ENCODE measurements around the gene PTPRR. TPM values are rescaled to one million over a fixed set of nuclear protein-coding genes. Genes with fewer than 3 reads are reported as not detected.

Gene PTPRR
- total RNA-seq, 1 experiment from 2014 or later: 0.46 TPM

GRCh38 chr12:70784042-70784668 is 136.4 kb downstream of the PTPRR start (continued):
- TF ChIP-seq ZNF512 (CRISPR knock-in tag; IDR thresholded peaks at IDR 0.05; ENCODE audit: borderline replicate concordance) (no peak), ZNF219 (CRISPR knock-in tag; IDR thresholded peaks at IDR 0.05; ENCODE audit: borderline replicate concordance) (no peak)

- no peak for ATAC-seq
- H3K36me3 Mint-ChIP-seq: peaks cover 3% of the 10 kb centered on the region; the same call in 1 of the 2 replicates
- ChIA-PET CTCF (no interaction called here), POLR2A (no interaction called here)
- H3K27me3 Mint-ChIP-seq (ENCODE audit: low read depth): no peaks in the 10 kb centered on the region
- H3K4me1 Mint-ChIP-seq: peaks cover 8% of the 10 kb centered on the region
- no peak overlapping the region for H3K4me3 Mint-ChIP-seq
- TF ChIP-seq ZBTB21 (CRISPR knock-in tag; IDR thresholded peaks at IDR 0.05; ENCODE audit: borderline replicate concordance) (no peak), MYBL2 (CRISPR knock-in tag; IDR thresholded peaks at IDR 0.05) (no peak), NFATC4 (CRISPR knock-in tag; IDR thresholded peaks at IDR 0.05) (no peak), ZNF512 (CRISPR knock-in tag; IDR thresholded peaks at IDR 0.05; ENCODE audit: borderline replicate concordance) (no peak), SMAD4 (CRISPR knock-in tag; IDR thresholded peaks at IDR 0.05) (no peak), GRHL2 (CRISPR knock-in tag; IDR thresholded peaks at IDR 0.05; ENCODE audit: insufficient replicate concordance, severe bottlenecking) (no peak), ATF2 (CRISPR knock-in tag; IDR thresholded peaks at IDR 0.05; ENCODE audit: borderline replicate concordance, low read depth) (no peak)
- no peak overlapping the region for H3K27ac Mint-ChIP-seq
- no peak for DNase-seq (ENCODE audit: low spot score)
- peaks cover 13% of the 10 kb centered on the region; the same call in 1 of the 2 replicates for H3K9me3 Mint-ChIP-seq
These were observed 137.1 kb downstream of the PTPRR start for GRCh38 chr12:70783455-70783854.

- Mint-ChIP-seq H3K4me1 (peaks cover 6% of the 10 kb centered on the region; the same call in 1 of the 2 replicates), H3K27ac (no peak overlapping the region), H3K9me3 (peaks cover 13% of the 10 kb centered on the region; the same call in 1 of the 2 replicates), H3K27me3 (ENCODE audit: low read depth) (no peaks in the 10 kb centered on the region), H3K36me3 (peaks cover 3% of the 10 kb centered on the region; the same call in 1 of the 2 replicates), H3K4me3 (no peak overlapping the region)
- ATAC-seq (peak; percentile 56), DNase-seq (ENCODE audit: low spot score) (no peak)
- ChIA-PET CTCF (interaction anchor here (0.7 to 1.1 kb wide), 2 partner anchors 46 to 1181 kb away, joined by 3 to 4 read pairs; no protein-coding TSS in a partner anchor), POLR2A (no interaction called here)
- TF ChIP-seq ZNF423 (CRISPR knock-in tag; IDR thresholded peaks at IDR 0.05): no peak
- TF ChIP-seq CREM (CRISPR knock-in tag; IDR thresholded peaks at IDR 0.05): no peak
- TF ChIP-seq GABPB1 (CRISPR knock-in tag; IDR thresholded peaks at IDR 0.05): no peak
- no peak for TF ChIP-seq OVOL2 (CRISPR knock-in tag; IDR thresholded peaks at IDR 0.05; ENCODE audit: borderline replicate concordance)
- TF ChIP-seq SMAD3 (CRISPR knock-in tag; IDR thresholded peaks at IDR 0.05; ENCODE audit: borderline replicate concordance): no peak
- no peak for TF ChIP-seq ZNF425 (CRISPR knock-in tag; conservative IDR thresholded peaks at IDR 0.05)
- no peak for TF ChIP-seq ZNF121 (CRISPR knock-in tag; IDR thresholded peaks at IDR 0.05)
- no peak for TF ChIP-seq KAT7 (CRISPR knock-in tag; IDR thresholded peaks at IDR 0.05; ENCODE audit: borderline replicate concordance)
These were observed 141.3 kb downstream of the PTPRR start for GRCh38 chr12:70779250-70779649.

Measured in WTC11 (cell line).